PC-9 (cell line): ENCODE data around the gene ZNF160. TPM values are rescaled to one million over a fixed set of nuclear protein-coding genes. Genes with fewer than 3 reads are reported as not detected.
"Not testable (repeated sequence)": the region's sequence is repeated elsewhere in the genome, so short reads cannot be mapped to it uniquely, and the experiment has no call there.

Experiments used
- BruUV-seq: library from RNA; stranded (reverse); fragments of 400-500 nt; replicated peaks from 2 replicates; lab custom pipeline; 2021; lab: Mats Ljungman, UMichigan
- CTCF ChIA-PET: fragments of 300-600 bp; sonication (Branson Sonifier 250); formaldehyde crosslinking; loops from one replicate; lab custom pipeline; 2022; ENCODE audit warnings: antibody characterized with exemption; lab: Charles Lee
- POLR2A ChIA-PET: fragments of 300-600 bp; sonication (Branson Sonifier 250); formaldehyde crosslinking; loops from one replicate; lab custom pipeline; 2022; ENCODE audit warnings: antibody characterized with exemption; ENCODE audit not compliant: unreplicated experiment; lab: Charles Lee
- DNase-seq, 2 experiments: peaks; one replicate each; pipeline versions ENCODE4 v3.0.0 to v3.0.0-alpha.2; 2015 to 2022; ENCODE audit warnings: mixed read lengths in 1 of 2
- H2AFZ ChIP-seq: fragments of 200-600 bp; sonication (generic); 2 replicates; pipeline ENCODE4 v1.8.1; 2017; ENCODE audit warnings: antibody characterized with exemption
- H3F3A ChIP-seq: fragments of 200-600 bp; sonication (generic); 2 replicates; pipeline ENCODE4 v1.8.1; 2017; ENCODE audit warnings: antibody characterized with exemption, mild to moderate bottlenecking, low read depth; ENCODE audit not compliant: insufficient read depth
- H3K27ac ChIP-seq: fragments of 200-600 bp; sonication (generic); 2 replicates; pipeline ENCODE4 v1.6.1; 2016; ENCODE audit warnings: mixed run types
- H3K27me3 ChIP-seq: fragments of 200-600 bp; sonication (generic); 2 replicates; pipeline ENCODE4 v1.6.1; 2016; ENCODE audit warnings: low read depth, mixed run types; ENCODE audit not compliant: insufficient read depth
- H3K36me3 ChIP-seq: fragments of 200-600 bp; sonication (generic); 2 replicates; pipeline ENCODE4 v1.6.1; 2016; ENCODE audit warnings: low read depth, mixed run types
- H3K4me1 ChIP-seq: fragments of 200-600 bp; sonication (generic); replicated peaks from 2 replicates; pipeline ENCODE4 v1.6.1; 2016; ENCODE audit warnings: mixed run types; ENCODE audit not compliant: insufficient read depth
- H3K4me2 ChIP-seq: fragments of 200-600 bp; sonication (generic); 2 replicates; pipeline ENCODE4 v1.6.1; 2017; ENCODE audit warnings: mixed run types
- H3K4me3 ChIP-seq: fragments of 200-600 bp; sonication (generic); 2 replicates; pipeline ENCODE4 v1.6.1; 2016; ENCODE audit warnings: mixed run types
- H3K79me2 ChIP-seq: fragments of 200-600 bp; sonication (generic); 2 replicates; pipeline ENCODE4 v1.6.1; 2017; ENCODE audit warnings: low read depth, mixed run types
- H3K9me2 ChIP-seq: fragments of 200-600 bp; sonication (generic); 2 replicates; pipeline ENCODE4 v1.8.1; 2017; ENCODE audit warnings: mild to moderate bottlenecking; ENCODE audit not compliant: insufficient read depth
- H3K9me3 ChIP-seq: fragments of 200-600 bp; sonication (generic); 2 replicates; pipeline ENCODE4 v1.8.1; 2016; ENCODE audit warnings: low read depth; ENCODE audit not compliant: insufficient read depth
- H4K20me1 ChIP-seq: fragments of 200-600 bp; sonication (generic); 2 replicates; pipeline ENCODE4 v1.8.1; 2017; ENCODE audit not compliant: insufficient read depth
- CTCF ChIP-seq: fragments of 200-600 bp; sonication (generic); conservative IDR thresholded peaks from 2 replicates; pipeline ENCODE4 v1.6.1; 2017; ENCODE audit warnings: mixed run types, antibody characterized with exemption, mild to moderate bottlenecking, moderate library complexity
- EZH2 ChIP-seq: fragments of 200-600 bp; sonication (generic); IDR thresholded peaks from 2 replicates; pipeline ENCODE4 v1.8.0; 2017; ENCODE audit warnings: antibody characterized with exemption, low read depth
- intact Hi-C: fragments of 100-400 bp; cut with micrococcal nuclease; formaldehyde crosslinking; loops from one replicate; pipeline ENCODE4 v1.10.0; 2022; ENCODE audit not compliant: unreplicated experiment
- total RNA-seq: library from RNA; stranded (reverse); gene quantifications from 2 replicates; pipeline ENCODE4 v1.2.3, GENCODE V29; 2021

ZNF160 gene
- total RNA-seq, 1 experiment from 2014 or later = 27.4 TPM

GRCh38 chr19:53131085-53131590 lies 27.9 kb upstream of the ZNF160 start:
- intact Hi-C loops = no loop called here
- TF ChIP-seq EZH2 = no peak
- no peak for TF ChIP-seq CTCF
- Histone ChIP-seq H3K36me3 (no peaks in the 10 kb centered on the region), H3F3A (no peaks in the 10 kb centered on the region), H3K9me2 (no peaks in the 10 kb centered on the region), H3K4me1 (no peaks in the 10 kb centered on the region), H3K27me3 (no peaks in the 10 kb centered on the region), H3K79me2 (no peaks in the 10 kb centered on the region), H2AFZ (no peak overlapping the region), H3K27ac (no peak overlapping the region), H3K4me3 (no peak overlapping the region), H3K9me3 (peaks cover 22% of the 10 kb centered on the region), H4K20me1 (no peaks in the 10 kb centered on the region), H3K4me2 (no peak overlapping the region)
- no peak for DNase-seq
- POLR2A ChIA-PET = no interaction called here
- CTCF ChIA-PET = no interaction called here
- BruUV-seq = no TSS peak

DNA sequence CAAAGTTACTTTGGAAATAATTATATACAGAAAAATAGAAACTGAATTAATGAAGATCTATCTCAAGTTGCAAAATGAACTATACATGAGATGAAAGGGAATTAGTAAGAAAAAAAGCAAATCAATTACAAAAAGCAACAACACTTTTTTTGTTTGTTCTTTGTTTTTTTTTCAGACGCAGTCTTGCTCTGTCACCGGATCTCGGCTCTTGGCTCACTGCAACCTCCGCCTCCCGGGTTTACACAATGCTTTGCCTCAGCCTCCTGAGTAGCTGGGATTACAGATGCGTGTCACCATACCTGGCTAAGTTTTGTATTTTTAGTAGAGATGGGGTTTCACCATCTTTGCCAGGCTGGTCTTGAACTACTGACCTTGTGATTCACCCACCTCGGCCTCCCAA lies 27.3 kb upstream of the ZNF160 start:
- DNase-seq = no peak
- BruUV-seq = no TSS peak
- no peaks in the 10 kb centered on the region for H3K79me2 ChIP-seq
- intact Hi-C loops = no loop called here
- no peaks in the 10 kb centered on the region for H4K20me1 ChIP-seq
- H3K27ac ChIP-seq = no peak overlapping the region
- H3K9me3 ChIP-seq = peaks cover 18% of the 10 kb centered on the region
- no peaks in the 10 kb centered on the region for H3F3A ChIP-seq
- TF ChIP-seq CTCF (no peak), EZH2 (no peak)
- no peaks in the 10 kb centered on the region for H3K36me3 ChIP-seq
- ChIA-PET POLR2A (interaction anchor here (0.7 kb wide), 1 partner anchor 184 kb away, joined by 3 read pairs; no protein-coding TSS in a partner anchor), CTCF (no interaction called here)
- H2AFZ ChIP-seq = no peak overlapping the region
- H3K4me2 ChIP-seq = no peak overlapping the region
- no peaks in the 10 kb centered on the region for H3K4me1 ChIP-seq
- H3K9me2 ChIP-seq = no peaks in the 10 kb centered on the region
- no peaks in the 10 kb centered on the region for H3K27me3 ChIP-seq
- H3K4me3 ChIP-seq = no peak overlapping the region

DNA sequence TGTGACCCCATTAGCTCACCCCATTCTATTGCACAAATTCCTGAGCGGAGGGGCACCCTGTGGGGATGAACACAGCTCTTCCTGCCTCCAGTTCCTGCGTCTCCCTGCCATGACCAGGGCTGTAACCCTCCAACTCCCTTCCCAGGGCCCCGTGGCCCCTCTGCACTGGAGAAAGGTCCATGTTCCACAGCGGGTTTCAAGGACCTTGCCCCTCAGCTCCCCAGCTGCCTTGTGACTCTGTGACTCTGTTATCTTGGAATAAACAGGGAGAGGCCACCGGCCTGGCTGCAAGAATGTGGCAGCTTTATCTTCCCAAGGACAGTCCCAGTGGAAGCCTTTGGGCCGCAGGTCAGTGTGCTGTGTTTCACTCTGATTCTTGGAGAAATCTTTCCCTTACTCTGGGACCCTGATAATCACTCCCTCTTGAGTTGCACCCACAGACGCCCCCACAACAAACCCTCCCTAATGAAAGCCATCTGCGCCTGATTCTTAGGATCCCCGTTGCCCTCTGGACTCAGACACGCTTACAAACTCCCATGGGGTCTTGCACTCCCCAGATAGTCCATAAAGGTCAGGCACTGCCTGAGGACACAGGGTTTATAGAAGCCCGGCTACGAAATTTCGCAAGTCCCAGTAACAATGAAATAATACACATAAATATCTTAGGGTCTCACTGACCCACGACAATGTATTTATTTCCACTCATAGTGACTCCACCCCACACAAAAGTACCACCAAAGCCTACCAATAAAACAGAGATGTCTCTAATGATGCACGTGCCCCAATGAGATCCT lies 23.7 kb upstream of the ZNF160 start:
- DNase-seq, POLR2A ChIA-PET, H3K9me2 ChIP-seq, H3K27ac ChIP-seq, H4K20me1 ChIP-seq, H3K27me3 ChIP-seq, H3K4me2 ChIP-seq, intact Hi-C loops, BruUV-seq, H3K4me1 ChIP-seq, H3K9me3 ChIP-seq, H2AFZ ChIP-seq, H3F3A ChIP-seq, H3K36me3 ChIP-seq, CTCF ChIA-PET, H3K79me2 ChIP-seq, H3K4me3 ChIP-seq: not testable (repeated sequence)
